CD14-positive monocyte (primary cell): ENCODE data around the gene GABRG3. TPM values are rescaled to one million over a fixed set of nuclear protein-coding genes. Genes with fewer than 3 reads are reported as not detected.

ENCODE experiments used
- DNase-seq, 3 donors: peaks; one replicate each; pipeline ENCODE4 v3.0.0-alpha.2; 2011 to 2022
- H2AFZ ChIP-seq: 2 replicates; pipeline ENCODE4 v1.6.0; 2012; ENCODE audit warnings: mild to moderate bottlenecking, low read depth, low read length, inconsistent platforms; ENCODE audit not compliant: insufficient read depth, poor library complexity, severe bottlenecking
- H3K27ac ChIP-seq, 2 donors: 1 replicate in 1 of 2; 2 replicates in 1 of 2; pipeline ENCODE4 v1.5.1; 2012 to 2013; ENCODE audit warnings: low read length in 2 of 2, control low read depth in 1 of 2, inconsistent platforms in 1 of 2, low read depth in 1 of 2, mild to moderate bottlenecking in 1 of 2
- H3K27me3 ChIP-seq, 2 donors: one replicate each; pipeline versions ENCODE4 v1.6.0 to v1.6.1; 2011 to 2013; ENCODE audit warnings: low read length in 2 of 2; ENCODE audit not compliant: control insufficient read depth in 2 of 2, insufficient read depth in 2 of 2
- H3K36me3 ChIP-seq, 2 donors: replicated peaks in 1 of 2; 1 replicate in 1 of 2; 2 replicates in 1 of 2; pipeline versions ENCODE4 v1.5.1 to v1.6.1; 2012 to 2013; ENCODE audit warnings: low read length in 2 of 2, control low read depth in 1 of 2, inconsistent platforms in 1 of 2, mild to moderate bottlenecking in 1 of 2; ENCODE audit not compliant: insufficient read depth in 2 of 2, control insufficient read depth in 1 of 2
- H3K4me1 ChIP-seq, 2 donors: 1 replicate in 1 of 2; 2 replicates in 1 of 2; pipeline versions ENCODE4 v1.5.1 to v1.6.1; 2012 to 2013; ENCODE audit warnings: low read length in 2 of 2, control low read depth in 1 of 2, inconsistent platforms in 1 of 2, mild to moderate bottlenecking in 1 of 2, moderate library complexity in 1 of 2; ENCODE audit not compliant: insufficient read depth in 2 of 2, control insufficient read depth in 1 of 2
- H3K4me2 ChIP-seq: replicated peaks from 2 replicates; pipeline ENCODE3; 2012; ENCODE audit warnings: low read length, moderate library complexity, mild to moderate bottlenecking; ENCODE audit not compliant: poor library complexity, severe bottlenecking; ENCODE audit errors: extremely low read depth
- H3K4me3 ChIP-seq, 3 experiments: fragments of 200-600 bp in 1 of 3; sonication (generic) in 1 of 3; replicated peaks in 1 of 3; 1 replicate in 2 of 3; 2 replicates in 1 of 3; pipeline ENCODE4 v1.5.1; 2011 to 2013; ENCODE audit warnings: low read length in 3 of 3, mild to moderate bottlenecking in 3 of 3, control low read depth in 2 of 3, low read depth in 2 of 3, inconsistent platforms in 1 of 3, moderate library complexity in 1 of 3
- H3K79me2 ChIP-seq: 2 replicates; pipeline ENCODE4 v1.6.0; 2012; ENCODE audit warnings: mild to moderate bottlenecking, control low read depth, inconsistent platforms, low read length, moderate library complexity; ENCODE audit not compliant: insufficient read depth
- H3K9ac ChIP-seq: 2 replicates; pipeline ENCODE4 v1.6.0; 2017; ENCODE audit warnings: low read length, mild to moderate bottlenecking; ENCODE audit not compliant: insufficient read depth, poor library complexity, severe bottlenecking
- H3K9me3 ChIP-seq, 2 donors: replicated peaks in 1 of 2; 1 replicate in 1 of 2; 2 replicates in 1 of 2; pipeline versions ENCODE4 v1.5.1 to v1.6.1; 2012 to 2013; ENCODE audit warnings: low read length in 2 of 2, control low read depth in 1 of 2; ENCODE audit not compliant: control insufficient read depth in 1 of 2, insufficient read depth in 1 of 2
- H4K20me1 ChIP-seq: 2 replicates; pipeline ENCODE4 v1.6.0; 2012; ENCODE audit warnings: mild to moderate bottlenecking, low read length, control low read depth, moderate library complexity; ENCODE audit not compliant: insufficient read depth
- H3K27ac Mint-ChIP-seq, 7 donors: one replicate each; pipeline ENCODE4 v1.8.0; 2020; ENCODE audit warnings: mild to moderate bottlenecking in 7 of 7, mixed read lengths in 7 of 7, moderate library complexity in 6 of 7, inconsistent platforms in 2 of 7
- H3K27me3 Mint-ChIP-seq, 3 donors: one replicate each; pipeline ENCODE4 v1.8.0; 2021 to 2022; ENCODE audit warnings: low read depth in 3 of 3, mild to moderate bottlenecking in 3 of 3, mixed read lengths in 3 of 3, moderate library complexity in 3 of 3, inconsistent platforms in 1 of 3
- H3K36me3 Mint-ChIP-seq, 2 donors: one replicate each; pipeline ENCODE4 v1.8.0; 2020; ENCODE audit warnings: mixed read lengths in 2 of 2, inconsistent platforms in 1 of 2, mild to moderate bottlenecking in 1 of 2
- H3K4me1 Mint-ChIP-seq: one replicate; pipeline ENCODE4 v1.8.0; 2020; ENCODE audit warnings: mild to moderate bottlenecking, mixed read lengths
- H3K4me3 Mint-ChIP-seq, 2 donors: one replicate each; pipeline ENCODE4 v1.8.0; 2020; ENCODE audit warnings: mild to moderate bottlenecking in 2 of 2, mixed read lengths in 2 of 2, moderate library complexity in 1 of 2
- H3K9me3 Mint-ChIP-seq, 7 donors: one replicate each; pipeline ENCODE4 v1.8.0; 2020 to 2022; ENCODE audit warnings: mixed read lengths in 7 of 7, mild to moderate bottlenecking in 6 of 7, moderate library complexity in 6 of 7, inconsistent platforms in 2 of 7
- CTCF ChIP-seq: fragments of 200-600 bp; IDR thresholded peaks from one replicate; pipeline ENCODE4 v1.8.0; 2022; ENCODE audit warnings: antibody characterized with exemption, mild to moderate bottlenecking
- WGBS: methylation state at CpG from one replicate; pipeline ENCODE4 v1.1.5; 2013; ENCODE audit warnings: missing lambda C conversion rate; ENCODE audit not compliant: insufficient coverage; 5-methylcytosine and 5-hydroxymethylcytosine counted together
- intact Hi-C, 2 donors: fragments of 100-400 bp; cut with micrococcal nuclease; formaldehyde crosslinking; loops; one replicate each; pipeline versions ENCODE4 v1.15.0 to v1.15.1; 2023
- polyA plus RNA-seq, 3 donors: library from polyadenylated mRNA; depleted of rRNA in 1 of 3; unstranded in 2 of 3; stranded (reverse) in 1 of 3; fragments of 300-500 nt in 2 of 3; fragments of >200 nt in 1 of 3; fragmentation: Illumina TruSeq in 2 of 3; gene quantifications; 1 replicate in 2 of 3; 2 replicates in 1 of 3; pipeline ENCODE4 v1.2.3, GENCODE V29; 2012 to 2021

GABRG3 gene
- polyA plus RNA-seq, 3 donors: not detected

- H3K36me3 Mint-ChIP-seq: no peaks in the 10 kb centered on the region
- intact Hi-C loops: loop anchor here in 1 of 2 donors (10.0 kb wide), 1 partner anchor 51 kb away; no protein-coding TSS in a partner anchor
- peaks cover 0 to 2% (median 0%) of the 10 kb centered on the region in 3 donors for H3K27me3 Mint-ChIP-seq
- H3K27ac Mint-ChIP-seq: no peak overlapping the region
- Histone ChIP-seq H3K79me2 (no peaks in the 10 kb centered on the region), H3K36me3 (no peaks in the 10 kb centered on the region), H3K4me3 (no peak overlapping the region), H3K4me1 (no peaks in the 10 kb centered on the region), H3K9ac (no peak overlapping the region), H3K9me3 (peaks cover 0 to 3% of the 10 kb centered on the region in 2 donors), H3K27me3 (no peaks in the 10 kb centered on the region), H3K4me2 (no peak overlapping the region), H4K20me1 (no peaks in the 10 kb centered on the region), H2AFZ (no peak overlapping the region), H3K27ac (no peak overlapping the region)
- peaks cover 0 to 9% (median 5%) of the 10 kb centered on the region in 7 donors for H3K9me3 Mint-ChIP-seq
- no CpG with 5 or more reads among the region's 2 CpGs for WGBS
- no peak for DNase-seq
- H3K4me3 Mint-ChIP-seq: no peak overlapping the region
- no peak for TF ChIP-seq CTCF
- H3K4me1 Mint-ChIP-seq: no peaks in the 10 kb centered on the region
Observed at GRCh38 chr15:27235681-27236080, 264.7 kb downstream of the GABRG3 start.

DNA sequence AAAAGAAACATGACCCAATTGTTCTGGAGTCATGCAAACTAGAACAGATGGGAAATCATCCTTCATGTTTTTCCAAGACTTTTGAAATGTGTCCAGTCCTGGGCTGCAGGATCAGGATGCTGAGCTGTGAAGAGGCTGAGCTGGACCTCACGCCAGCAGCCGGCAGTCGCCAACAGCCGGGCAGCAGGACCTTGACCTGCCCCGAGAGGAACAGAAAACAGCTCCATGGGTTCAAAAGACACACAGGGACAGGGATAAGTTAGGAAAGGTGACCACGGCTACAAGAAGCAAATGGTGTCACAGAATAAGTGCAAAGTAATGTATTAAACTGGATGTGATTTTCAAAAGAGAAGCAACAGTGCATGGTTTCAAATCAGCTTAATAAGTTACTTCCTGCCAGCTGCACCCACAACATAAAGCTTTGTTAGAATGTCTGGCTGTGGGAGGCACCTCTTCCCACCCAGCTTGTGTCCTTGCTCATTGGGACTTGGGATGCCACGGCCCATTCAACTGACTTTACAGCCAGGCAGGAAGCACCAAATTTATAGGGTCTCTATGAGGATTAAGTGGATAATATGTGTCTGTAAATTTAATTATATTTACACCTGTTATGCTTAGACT lies 266.4 kb downstream of the GABRG3 start:
- Histone ChIP-seq H3K27ac (no peak overlapping the region), H3K9ac (no peak overlapping the region), H4K20me1 (no peaks in the 10 kb centered on the region), H2AFZ (no peak overlapping the region), H3K9me3 (peaks cover 0 to 3% of the 10 kb centered on the region in 2 donors), H3K4me2 (no peak overlapping the region), H3K27me3 (no peaks in the 10 kb centered on the region), H3K4me1 (no peaks in the 10 kb centered on the region), H3K4me3 (no peak overlapping the region), H3K36me3 (no peaks in the 10 kb centered on the region), H3K79me2 (no peaks in the 10 kb centered on the region)
- Mint-ChIP-seq H3K27ac (no peak overlapping the region), H3K27me3 (peaks cover 0 to 2% (median 0%) of the 10 kb centered on the region in 3 donors), H3K9me3 (peaks cover 0 to 9% (median 6%) of the 10 kb centered on the region in 7 donors), H3K4me1 (no peaks in the 10 kb centered on the region), H3K36me3 (no peaks in the 10 kb centered on the region), H3K4me3 (no peak overlapping the region)
- intact Hi-C loops: loop anchor here in 1 of 2 donors (10.0 kb wide), 1 partner anchor 53 kb away; no protein-coding TSS in a partner anchor
- TF ChIP-seq CTCF: no peak
- WGBS: 57% methylated on average over 1 of the region's 7 CpGs
- DNase-seq: no peak
